Astrocyte (in vitro differentiated cells and primary cell): ENCODE measurements around the gene MTHFSD.

Source experiments
- CTCF ChIP-seq: IDR thresholded peaks from 2 replicates; pipeline ENCODE4 v1.5.1; 2011; ENCODE audit warnings: low read depth, mild to moderate bottlenecking, inconsistent platforms, low read length, moderate library complexity; ENCODE audit not compliant: insufficient read depth
- EZH2 ChIP-seq: IDR thresholded peaks from 2 replicates; pipeline ENCODE4 v1.6.1; 2012; ENCODE audit warnings: mild to moderate bottlenecking, low read length, inconsistent platforms; ENCODE audit not compliant: insufficient read depth

- TF ChIP-seq CTCF: no peak
- no peak for TF ChIP-seq EZH2
Measured at GRCh38 chr16:86528061-86528929, 26.7 kb downstream of the MTHFSD start.
